GM13977 (cell line): Measurements from ENCODE around the gene IL21.

Source experiments
- DNase-seq: peaks from one replicate; pipeline ENCODE4 v3.0.0; 2012; ENCODE audit warnings: low spot score
- in situ Hi-C: fragments of 300-500 bp; cut with MboI; formaldehyde crosslinking; loops from one replicate; pipeline ENCODE4 v1.12.0; 2022; ENCODE audit warnings: low sequenced_read_pairs, low pct_unique_long_range_greater_than_20kb, mixed read lengths, inconsistent platforms; ENCODE audit not compliant: unreplicated experiment
- TF ChIP-seq, protein P1 (sequence below): IDR thresholded peaks from 2 replicates; pipeline ENCODE4 v1.5.1; 2012; ENCODE audit warnings: mild to moderate bottlenecking, control low read depth; ENCODE audit not compliant: insufficient read depth; ENCODE audit errors: extremely low read depth, missing control alignments

Gene IL21

DNA sequence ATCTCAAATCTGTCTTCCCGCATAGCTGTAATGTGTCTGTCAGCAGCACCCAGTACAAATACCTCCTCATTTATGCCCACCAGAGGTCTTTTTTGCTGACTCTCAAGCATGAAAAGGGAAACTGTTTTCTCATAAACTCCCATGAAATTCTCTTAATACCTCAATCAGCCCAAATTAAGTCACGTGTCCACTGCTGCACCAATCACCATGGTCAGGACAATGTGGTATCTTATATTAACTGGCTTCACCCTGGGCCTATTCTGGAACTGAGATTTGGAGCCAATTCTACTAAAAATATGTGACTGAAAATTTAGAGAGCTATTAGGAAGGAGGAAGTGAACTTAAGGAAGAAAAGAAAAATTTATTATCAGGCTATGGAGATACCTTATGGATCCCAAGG is 58.4 kb downstream of the IL21 start:
- TF ChIP-seq, protein P1, sequence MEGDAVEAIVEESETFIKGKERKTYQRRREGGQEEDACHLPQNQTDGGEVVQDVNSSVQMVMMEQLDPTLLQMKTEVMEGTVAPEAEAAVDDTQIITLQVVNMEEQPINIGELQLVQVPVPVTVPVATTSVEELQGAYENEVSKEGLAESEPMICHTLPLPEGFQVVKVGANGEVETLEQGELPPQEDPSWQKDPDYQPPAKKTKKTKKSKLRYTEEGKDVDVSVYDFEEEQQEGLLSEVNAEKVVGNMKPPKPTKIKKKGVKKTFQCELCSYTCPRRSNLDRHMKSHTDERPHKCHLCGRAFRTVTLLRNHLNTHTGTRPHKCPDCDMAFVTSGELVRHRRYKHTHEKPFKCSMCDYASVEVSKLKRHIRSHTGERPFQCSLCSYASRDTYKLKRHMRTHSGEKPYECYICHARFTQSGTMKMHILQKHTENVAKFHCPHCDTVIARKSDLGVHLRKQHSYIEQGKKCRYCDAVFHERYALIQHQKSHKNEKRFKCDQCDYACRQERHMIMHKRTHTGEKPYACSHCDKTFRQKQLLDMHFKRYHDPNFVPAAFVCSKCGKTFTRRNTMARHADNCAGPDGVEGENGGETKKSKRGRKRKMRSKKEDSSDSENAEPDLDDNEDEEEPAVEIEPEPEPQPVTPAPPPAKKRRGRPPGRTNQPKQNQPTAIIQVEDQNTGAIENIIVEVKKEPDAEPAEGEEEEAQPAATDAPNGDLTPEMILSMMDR = no peak
- in situ Hi-C loops = no loop called here
- no peak for DNase-seq
